Activated naive CD8-positive, alpha-beta T cell treated with anti-CD3 and anti-CD28 coated beads, Interleukin-2, amount 10 ng/mL, durations not matched to agents 7 days and 5 days (primary cell): Measurements from ENCODE around the gene CAPZA1. TPM values are rescaled to one million over a fixed set of nuclear protein-coding genes. Genes with fewer than 3 reads are reported as not detected.

Experiments used
- ATAC-seq: fragments of 150-1000 bp; cut with Tn5 transposase; one replicate; pipeline ENCODE4 v1.10.0; 2021; ENCODE audit warnings: low read depth, moderate library complexity
- POLR2A ChIA-PET: fragments of 350-600 bp; sonication (Branson Sonifier 250); formaldehyde crosslinking; loops from one replicate; lab custom pipeline; 2021; ENCODE audit warnings: antibody characterized with exemption; lab: Charles Lee
- DNase-seq: peaks from one replicate; pipeline ENCODE4 v3.0.0; 2021
- H3K27ac Mint-ChIP-seq: one replicate; pipeline ENCODE4 v1.8.0; 2022; ENCODE audit warnings: mild to moderate bottlenecking, mixed read lengths
- H3K27me3 Mint-ChIP-seq: one replicate; pipeline ENCODE4 v1.8.0; 2022; ENCODE audit warnings: mild to moderate bottlenecking, moderate library complexity, mixed read lengths
- H3K36me3 Mint-ChIP-seq: one replicate; pipeline ENCODE4 v1.8.0; 2021; ENCODE audit warnings: mild to moderate bottlenecking, mixed read lengths
- H3K4me1 Mint-ChIP-seq: one replicate; pipeline ENCODE4 v1.8.0; 2021; ENCODE audit warnings: mixed read lengths
- H3K4me3 Mint-ChIP-seq: one replicate; pipeline ENCODE4 v1.8.0; 2022; ENCODE audit warnings: mild to moderate bottlenecking, moderate library complexity, mixed read lengths
- H3K9me3 Mint-ChIP-seq: one replicate; pipeline ENCODE4 v1.8.0; 2021; ENCODE audit warnings: mixed read lengths
- total RNA-seq, 2 experiments: library from RNA; stranded (reverse); gene quantifications; one replicate each; pipeline ENCODE4 v1.2.3, GENCODE V29; 2021

CAPZA1 gene
- total RNA-seq, 2 experiments from 2014 or later, result 248 to 251 TPM

GRCh38 chr1:112719706-112720105 lies 100.1 kb downstream of the CAPZA1 start:
- peaks cover 19% of the 10 kb centered on the region for H3K4me1 Mint-ChIP-seq
- H3K9me3 Mint-ChIP-seq, result no peaks in the 10 kb centered on the region
- no peak overlapping the region for H3K4me3 Mint-ChIP-seq
- DNase-seq, result no peak
- POLR2A ChIA-PET, result no interaction called here
- H3K27me3 Mint-ChIP-seq, result peaks cover 34% of the 10 kb centered on the region
- ATAC-seq, result no peak
- H3K36me3 Mint-ChIP-seq, result no peaks in the 10 kb centered on the region
- no peak overlapping the region for H3K27ac Mint-ChIP-seq

- POLR2A ChIA-PET, result no interaction called here
- H3K36me3 Mint-ChIP-seq, result no peaks in the 10 kb centered on the region
- DNase-seq, result no peak
- H3K4me1 Mint-ChIP-seq, result peaks cover 16% of the 10 kb centered on the region
- ATAC-seq, result no peak
- no peak overlapping the region for H3K4me3 Mint-ChIP-seq
- peaks cover 34% of the 10 kb centered on the region for H3K27me3 Mint-ChIP-seq
- no peaks in the 10 kb centered on the region for H3K9me3 Mint-ChIP-seq
- no peak overlapping the region for H3K27ac Mint-ChIP-seq
These were observed 101.2 kb downstream of the CAPZA1 start for GRCh38 chr1:112720800-112721199.

Other genes starting within 250 kb of the CAPZA1 start
- under 1 TPM; 0.47 to 0.57 TPM for gene CTTNBP2NL, start 223.6 kb upstream of the CAPZA1 start, total RNA-seq
- under 1 TPM; 0.22 to 0.34 TPM for gene WNT2B, start 110.9 kb upstream of the CAPZA1 start, total RNA-seq
- 10 to 100 TPM; 15.4 to 16.5 TPM for gene ST7L, start 691 bp upstream of the CAPZA1 start, total RNA-seq
- gene MOV10, start 54.8 kb downstream of the CAPZA1 start, total RNA-seq, result 100 to 1,000 TPM; 124 to 130 TPM
- 10 to 100 TPM; 81.2 to 85.5 TPM for gene RHOC, start 87.3 kb downstream of the CAPZA1 start, total RNA-seq
- gene PPM1J, start 95.5 kb downstream of the CAPZA1 start, total RNA-seq, result under 1 TPM in 1 of 2 experiments, not detected in 1; 0.25 TPM